H1 (cell line): Measurements from ENCODE around the gene ATR. TPM values are rescaled to one million over a fixed set of nuclear protein-coding genes. Genes with fewer than 3 reads are reported as not detected.

Experiments
- CTCF ChIA-PET: fragments of 300-600 bp; sonication (Branson Sonifier 250); formaldehyde crosslinking; loops from one replicate; lab custom pipeline; 2021; ENCODE audit not compliant: partially characterized antibody; lab: Charles Lee
- POLR2A ChIA-PET: fragments of 300-600 bp; sonication (Branson Sonifier 250); formaldehyde crosslinking; loops from one replicate; lab custom pipeline; 2021; ENCODE audit warnings: inconsistent platforms; ENCODE audit not compliant: partially characterized antibody; lab: Charles Lee
- DNase-seq, 2 experiments: peaks; one replicate each; pipeline versions ENCODE4 v3.0.0 to v3.0.0-alpha.2; 2010 to 2022; ENCODE audit warnings: low spot score in 2 of 2, low read depth in 1 of 2, mixed read lengths in 1 of 2
- FAIRE-seq: peaks from 2 replicates; lab custom pipeline; 2011; peaks lifted over from hg19 to GRCh38; lab: Jason Lieb, UNC
- H2AFZ ChIP-seq: 2 replicates; pipeline ENCODE4 v1.8.1; 2012; ENCODE audit warnings: low read length, inconsistent platforms
- H2AK5ac ChIP-seq: 2 replicates; pipeline ENCODE4 v1.6.1; 2013; ENCODE audit warnings: low read depth, low read length
- H2BK120ac ChIP-seq: replicated peaks from 2 replicates; pipeline ENCODE3; 2013; ENCODE audit warnings: low read depth, low read length, inconsistent platforms
- H2BK12ac ChIP-seq: 2 replicates; pipeline ENCODE4 v1.6.1; 2013; ENCODE audit warnings: low read depth, low read length
- H2BK15ac ChIP-seq: 2 replicates; pipeline ENCODE4 v1.6.1; 2013; ENCODE audit warnings: low read length
- H2BK20ac ChIP-seq: 2 replicates; pipeline ENCODE4 v1.6.1; 2013; ENCODE audit warnings: low read length
- H2BK5ac ChIP-seq: 2 replicates; pipeline ENCODE4 v1.6.1; 2013; ENCODE audit warnings: low read depth, low read length
- H3K14ac ChIP-seq: 2 replicates; pipeline ENCODE4 v1.6.1; 2013; ENCODE audit warnings: inconsistent platforms; ENCODE audit not compliant: insufficient read length
- H3K18ac ChIP-seq: 2 replicates; pipeline ENCODE4 v1.6.1; 2013; ENCODE audit warnings: low read length; ENCODE audit errors: extremely low read depth
- H3K23ac ChIP-seq: 2 replicates; pipeline ENCODE4 v1.6.1; 2013; ENCODE audit warnings: inconsistent platforms; ENCODE audit not compliant: insufficient read length
- H3K23me2 ChIP-seq: 2 replicates; pipeline ENCODE4 v1.6.1; 2013; ENCODE audit warnings: low read depth, low read length
- H3K27ac ChIP-seq: 2 replicates; pipeline ENCODE4 v1.6.1; 2011; ENCODE audit warnings: low read depth, low read length, inconsistent platforms
- H3K27me3 ChIP-seq, 4 experiments: replicated peaks in 1 of 4; 1 replicate in 1 of 4; 2 replicates in 3 of 4; pipeline versions ENCODE4 v1.6.1 to v1.8.1; 2011 to 2013; ENCODE audit warnings: low read length in 3 of 4, mild to moderate bottlenecking in 3 of 4, inconsistent platforms in 2 of 4, mixed read lengths in 2 of 4, moderate library complexity in 1 of 4; ENCODE audit not compliant: control insufficient read depth in 3 of 4, insufficient read depth in 3 of 4; ENCODE audit errors: extremely low read depth in 1 of 4
- H3K36me3 ChIP-seq, 4 experiments: 2 replicates each; pipeline versions ENCODE4 v1.6.1 to v1.8.1; 2011 to 2013; ENCODE audit warnings: mild to moderate bottlenecking in 4 of 4, low read length in 3 of 4, moderate library complexity in 2 of 4, control low read depth in 1 of 4, inconsistent platforms in 1 of 4; ENCODE audit not compliant: insufficient read depth in 4 of 4, control insufficient read depth in 2 of 4
- H3K4ac ChIP-seq: replicated peaks from 2 replicates; pipeline ENCODE3; 2013; ENCODE audit warnings: low read length, low read depth, mixed read lengths, inconsistent platforms; ENCODE audit not compliant: insufficient read length
- H3K4me1 ChIP-seq, 4 experiments: replicated peaks in 1 of 4; 1 replicate in 1 of 4; 2 replicates in 3 of 4; pipeline versions ENCODE4 v1.6.1 to v1.8.1; 2011 to 2013; ENCODE audit warnings: low read length in 3 of 4, inconsistent platforms in 2 of 4, mixed read lengths in 1 of 4; ENCODE audit not compliant: insufficient read depth in 4 of 4, control insufficient read depth in 3 of 4
- H3K4me2 ChIP-seq, 2 experiments: 2 replicates each; pipeline versions ENCODE4 v1.6.1 to v1.8.1; 2011 to 2013; ENCODE audit warnings: low read depth in 2 of 2, low read length in 2 of 2, control low read depth in 1 of 2, inconsistent platforms in 1 of 2, mild to moderate bottlenecking in 1 of 2; ENCODE audit not compliant: insufficient read depth in 1 of 2
- H3K4me3 ChIP-seq, 4 experiments: fragments of 200-600, 300-600 bp in 1 of 4; sonication (generic), shearing (Covaris generic), sonication (Bioruptor Twin) in 1 of 4; 2 replicates each; pipeline versions ENCODE4 v1.5.1 to v1.8.1; 2011 to 2016; ENCODE audit warnings: low read length in 4 of 4, low read depth in 3 of 4, control low read depth in 2 of 4, inconsistent platforms in 2 of 4, mild to moderate bottlenecking in 2 of 4, mixed read lengths in 1 of 4, moderate library complexity in 1 of 4; ENCODE audit not compliant: insufficient read depth in 2 of 4; ENCODE audit errors: extremely low read depth in 1 of 4
- H3K56ac ChIP-seq: replicated peaks from 2 replicates; pipeline ENCODE3; 2013; ENCODE audit warnings: low read depth, mild to moderate bottlenecking, mixed read lengths, low read length, inconsistent platforms; ENCODE audit not compliant: insufficient read length
- H3K79me1 ChIP-seq: 2 replicates; pipeline ENCODE4 v1.6.1; 2013; ENCODE audit warnings: low read depth, low read length, control low read depth
- H3K79me2 ChIP-seq, 2 experiments: 2 replicates each; pipeline versions ENCODE4 v1.6.1 to v1.8.1; 2012 to 2013; ENCODE audit warnings: low read length in 2 of 2, mild to moderate bottlenecking in 2 of 2, inconsistent platforms in 1 of 2; ENCODE audit not compliant: insufficient read depth in 2 of 2, control insufficient read depth in 1 of 2
- H3K9ac ChIP-seq, 4 experiments: replicated peaks in 1 of 4; 1 replicate in 1 of 4; 2 replicates in 3 of 4; pipeline versions ENCODE4 v1.6.1 to v1.8.1; 2011 to 2013; ENCODE audit warnings: low read depth in 3 of 4, low read length in 3 of 4, control low read depth in 2 of 4, mild to moderate bottlenecking in 2 of 4, moderate library complexity in 2 of 4, inconsistent platforms in 1 of 4; ENCODE audit errors: extremely low read depth in 1 of 4
- H3K9me3 ChIP-seq, 2 experiments: 2 replicates each; pipeline versions ENCODE4 v1.6.1 to v1.8.1; 2012 to 2013; ENCODE audit warnings: mild to moderate bottlenecking in 2 of 2, moderate library complexity in 2 of 2, control low read depth in 1 of 2, inconsistent platforms in 1 of 2, low read depth in 1 of 2, low read length in 1 of 2, mixed read lengths in 1 of 2; ENCODE audit not compliant: insufficient read depth in 2 of 2
- H4K20me1 ChIP-seq, 2 experiments: replicated peaks in 1 of 2; 2 replicates each; pipeline versions ENCODE3 to v1.8.1; 2011 to 2013; ENCODE audit warnings: inconsistent platforms in 2 of 2, low read length in 2 of 2, mild to moderate bottlenecking in 1 of 2; ENCODE audit not compliant: insufficient read depth in 2 of 2, control insufficient read depth in 1 of 2
- H4K5ac ChIP-seq: 2 replicates; pipeline ENCODE4 v1.6.1; 2013; ENCODE audit warnings: low read length, low read depth, mixed read lengths, inconsistent platforms; ENCODE audit not compliant: insufficient read length
- H4K8ac ChIP-seq: 2 replicates; pipeline ENCODE4 v1.8.0; 2013; ENCODE audit warnings: mild to moderate bottlenecking, moderate library complexity, low read length, inconsistent platforms; ENCODE audit not compliant: insufficient read depth; ENCODE audit errors: extremely low read depth
- H4K91ac ChIP-seq: replicated peaks from 2 replicates; pipeline ENCODE3; 2013; ENCODE audit warnings: low read length, mixed read lengths, inconsistent platforms; ENCODE audit not compliant: insufficient read length
- MAFK ChIP-seq: IDR thresholded peaks from 2 replicates; pipeline ENCODE4 v1.6.1; 2012; ENCODE audit warnings: low read depth, mild to moderate bottlenecking, improper control_type of control experiment, low read length
- NANOG ChIP-seq: IDR thresholded peaks from 2 replicates; pipeline ENCODE4 v1.6.1; 2011; ENCODE audit warnings: low read length, low read depth, mild to moderate bottlenecking, inconsistent platforms; ENCODE audit not compliant: insufficient read depth, poor library complexity, severe bottlenecking
- PHF8 ChIP-seq: fragments of 200-600 bp; sonication (generic); conservative IDR thresholded peaks from 2 replicates; pipeline ENCODE4 v1.7.1; 2012; ENCODE audit warnings: low read depth, mild to moderate bottlenecking, inconsistent platforms, low read length, moderate library complexity
- POLR2A ChIP-seq, 2 experiments: IDR thresholded peaks; 1 replicate in 1 of 2; 2 replicates in 1 of 2; pipeline ENCODE4 v1.6.1; 2011; ENCODE audit warnings: low read depth in 2 of 2, low read length in 2 of 2, mild to moderate bottlenecking in 2 of 2; ENCODE audit errors: control extremely low read depth in 1 of 2
- SIN3A ChIP-seq, 2 experiments: IDR thresholded peaks in 1 of 2; conservative IDR thresholded peaks in 1 of 2; 2 replicates each; pipeline ENCODE4 v1.6.1; 2011 to 2012; ENCODE audit warnings: low read length in 2 of 2, improper control_type of control experiment in 1 of 2, low read depth in 1 of 2, mild to moderate bottlenecking in 1 of 2
- SIRT6 ChIP-seq: IDR thresholded peaks from one replicate; pipeline ENCODE4 v1.7.1; 2012; ENCODE audit warnings: low read length, inconsistent platforms
- SP1 ChIP-seq: IDR thresholded peaks from 2 replicates; pipeline ENCODE4 v1.6.1; 2011; ENCODE audit warnings: low read depth, low read length
- TAF1 ChIP-seq: IDR thresholded peaks from 2 replicates; pipeline ENCODE4 v1.6.1; 2011; ENCODE audit warnings: mild to moderate bottlenecking, low read depth, low read length
- WGBS, 2 experiments: shearing (Covaris generic) in 1 of 2; methylation state at CpG; one replicate each; pipeline versions ENCODE4 v1.1.6 to v1.1.7; 2013 to 2015; ENCODE audit warnings: low lambda C conversion rate in 2 of 2, mixed read lengths in 2 of 2, inconsistent platforms in 1 of 2, low coverage in 1 of 2, missing lambda C conversion rate in 1 of 2; ENCODE audit not compliant: insufficient replicate concordance in 2 of 2, insufficient coverage in 1 of 2, insufficient read length in 1 of 2; ENCODE audit errors: extremely low coverage in 1 of 2, missing lambda C conversion rate in 1 of 2; 5-methylcytosine and 5-hydroxymethylcytosine counted together
- polyA plus RNA-seq, 7 experiments: library from polyadenylated mRNA; depleted of rRNA in 3 of 7; stranded (reverse) in 5 of 7; unstranded in 2 of 7; fragments of >200 nt in 5 of 7; fragments of 200-250 nt in 2 of 7; gene quantifications; 1 replicate in 5 of 7; 2 replicates in 1 of 7; 4 replicates in 1 of 7; pipeline versions ENCODE4 v1.2.1 to v1.2.3, GENCODE V29; 2011 to 2013; ENCODE audit warnings: missing spikeins in 2 of 7, mixed read lengths in 2 of 7
- total RNA-seq: library from RNA; stranded (reverse); fragmentation: NEBNext Ultra II Directional; extraction: Animal tissue kit (Norgen Biotek cat#: 25700); gene quantifications from 2 replicates; pipeline ENCODE4 v1.2.1, GENCODE V29; 2021

ATR gene
- total and polyA plus RNA-seq, 2 of the 8 experiments (the other 6 are each of a cell fraction or from before 2014, with no cell fraction given), result 8.4 to 23.2 TPM

- Histone ChIP-seq H4K20me1 (no peaks in the 10 kb centered on the region), H3K9ac (no peak overlapping the region), H3K27me3 (no peaks in the 10 kb centered on the region), H3K9me3 (no peaks in the 10 kb centered on the region), H4K8ac (no peak overlapping the region), H2AFZ (no peak overlapping the region), H3K4ac (no peak overlapping the region), H3K23me2 (no peaks in the 10 kb centered on the region), H2BK5ac (no peak overlapping the region), H3K79me1 (peaks cover 2% of the 10 kb centered on the region; the same call in 1 of the 2 replicates), H3K14ac (no peak overlapping the region), H2BK12ac (no peak overlapping the region), H2BK20ac (no peak overlapping the region), H3K36me3 (no peaks in the 10 kb centered on the region), H4K5ac (no peak overlapping the region), H3K4me2 (no peak overlapping the region), H3K4me1 (no peaks in the 10 kb centered on the region), H2AK5ac (no peak overlapping the region), H3K18ac (no peak overlapping the region), H3K56ac (no peak overlapping the region), H3K23ac (no peak overlapping the region), H3K27ac (no peak overlapping the region), H4K91ac (no peak overlapping the region), H3K4me3 (no peak overlapping the region), H2BK120ac (no peak overlapping the region), H3K79me2 (peaks cover 0 to 7% of the 10 kb centered on the region in 2 experiments; a peak in 1 of 4 replicates), H2BK15ac (no peak overlapping the region)
- CTCF ChIA-PET, result interaction anchor here (1.2 to 2.7 kb wide), 4 partner anchors 10 to 220 kb away, joined by 3 to 11 read pairs (median 4); no protein-coding TSS in a partner anchor
- DNase-seq (no peak), FAIRE-seq (no peak)
- 90% methylated on average over 1 of the region's 1 CpG; no CpG with 5 or more reads in 1 of the 2 experiments for WGBS, 2 experiments
- TF ChIP-seq TAF1 (no peak), SP1 (no peak), POLR2A (IDR thresholded peaks at IDR 0.05; ENCODE audit: control extremely low read depth in 1 of 2, low read depth in 2 of 2, low read length in 2 of 2) (no peak), SIRT6 (no peak), NANOG (no peak), SIN3A (conservative IDR thresholded peaks at IDR 0.05 in 1 of 2, IDR thresholded peaks at IDR 0.05 in 1 of 2; ENCODE audit: low read depth in 1 of 2, low read length in 2 of 2) (no peak), PHF8 (no peak), MAFK (no peak)
- POLR2A ChIA-PET, result interaction anchor here (1.0 kb wide), 1 partner anchor 11 kb away, joined by 4 read pairs; no protein-coding TSS in a partner anchor
Measured at GRCh38 chr3:142608631-142609030, 30.1 kb upstream of the ATR start.
